Measurements from ENCODE around the gene SH3BGRL3. TPM values are rescaled to one million over a fixed set of nuclear protein-coding genes. Genes with fewer than 3 reads are reported as not detected.

Gene SH3BGRL3
- total RNA-seq, 1 experiment from 2014 or later, result 193 TPM

DNA sequence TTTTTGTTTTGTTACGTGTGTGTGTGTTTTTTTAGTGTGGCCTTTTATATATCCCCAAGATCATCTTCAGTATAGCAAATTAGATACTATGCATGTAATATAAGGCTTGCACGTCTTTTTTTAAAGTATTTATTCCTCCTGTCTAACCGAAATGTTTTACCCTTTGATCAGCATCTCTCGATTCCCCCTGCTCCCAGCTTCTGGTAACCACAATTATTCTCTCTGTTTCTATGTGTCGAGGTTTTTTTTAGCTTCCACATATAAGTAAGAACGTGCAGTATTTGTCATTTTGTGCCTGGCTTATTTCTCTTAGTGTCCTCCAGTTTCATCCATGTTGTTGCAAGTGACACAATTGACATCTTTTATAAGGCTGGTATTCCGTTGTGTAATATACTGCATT, 27.2 kb upstream of the SH3BGRL3 start:
- intact Hi-C loops (cut with micrococcal nuclease; ENCODE audit: unreplicated experiment), result no loop called here
- no peak overlapping the region for H3K4me3 ChIP-seq (ENCODE audit: low read depth in 2 of 2, low read length in 2 of 2)
- no peaks in the 10 kb centered on the region for H3K9me3 ChIP-seq (ENCODE audit: control insufficient read depth, insufficient read depth, low read depth, low read length)
- no TSS peak for BruUV-seq (replicated peaks)
- peaks cover 19% of the 10 kb centered on the region for H3K36me3 ChIP-seq (ENCODE audit: control insufficient read depth, insufficient read depth, low read length)
- H3K4me1 ChIP-seq (ENCODE audit: control insufficient read depth, insufficient read depth, low read length), result no peaks in the 10 kb centered on the region
- H3K27me3 ChIP-seq (ENCODE audit: control insufficient read depth, insufficient read depth, low read length), result no peaks in the 10 kb centered on the region
- POLR2A ChIA-PET, result no interaction called here
- in situ Hi-C loops (cut with HindIII; ENCODE audit: low pct_unique_long_range_greater_than_20kb, low sequenced_read_pairs), result no loop called here
- CTCF ChIA-PET, result no interaction called here
- no peak for DNase-seq (ENCODE audit: low read depth, low spot score)
- H3K27ac ChIP-seq (ENCODE audit: low read length), result no peak overlapping the region
- TF ChIP-seq POLR2AphosphoS5 (IDR thresholded peaks at IDR 0.05; ENCODE audit: low read depth, low read length) (no peak), TCF7L2 (IDR thresholded peaks at IDR 0.05; ENCODE audit: low read depth, low read length) (no peak), CTCF (IDR thresholded peaks at IDR 0.05) (no peak), SIN3A (IDR thresholded peaks at IDR 0.05; ENCODE audit: borderline replicate concordance, insufficient read depth, low read depth, low read length) (no peak), REST (IDR thresholded peaks at IDR 0.05; ENCODE audit: insufficient read depth in 1 of 2, low read depth in 2 of 2, low read length in 1 of 2) (no peak)
- no peak for ATAC-seq

DNA sequence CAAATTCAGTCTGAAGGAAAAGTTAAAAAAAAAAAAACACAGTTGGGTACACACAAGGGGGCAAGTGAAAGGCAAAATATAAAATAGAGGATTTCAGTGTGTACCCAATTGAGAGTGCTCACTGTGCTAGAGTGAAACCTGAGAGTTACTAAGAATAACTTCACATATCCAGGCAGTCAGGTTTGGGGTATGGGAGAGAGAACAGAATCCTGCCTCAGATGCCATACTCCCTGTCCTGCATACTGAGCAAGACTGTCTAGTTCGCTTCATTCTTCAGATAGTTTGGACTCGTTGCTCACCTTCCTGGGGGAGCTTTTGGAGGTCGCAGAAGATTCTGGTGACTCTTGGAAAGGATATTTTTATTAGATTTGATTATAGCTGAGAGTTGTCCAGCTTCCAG, 25.5 kb upstream of the SH3BGRL3 start:
- in situ Hi-C loops (cut with HindIII; ENCODE audit: low pct_unique_long_range_greater_than_20kb, low sequenced_read_pairs) (no loop called here), intact Hi-C loops (cut with micrococcal nuclease; ENCODE audit: unreplicated experiment) (no loop called here)
- TF ChIP-seq SIN3A (IDR thresholded peaks at IDR 0.05; ENCODE audit: borderline replicate concordance, insufficient read depth, low read depth, low read length), result no peak
- TF ChIP-seq POLR2AphosphoS5 (IDR thresholded peaks at IDR 0.05; ENCODE audit: low read depth, low read length), result no peak
- TF ChIP-seq REST (IDR thresholded peaks at IDR 0.05; ENCODE audit: insufficient read depth in 1 of 2, low read depth in 2 of 2, low read length in 1 of 2), result no peak
- Histone ChIP-seq H3K4me1 (ENCODE audit: control insufficient read depth, insufficient read depth, low read length) (no peaks in the 10 kb centered on the region), H3K27me3 (ENCODE audit: control insufficient read depth, insufficient read depth, low read length) (no peaks in the 10 kb centered on the region), H3K4me3 (ENCODE audit: low read depth in 2 of 2, low read length in 2 of 2) (no peak overlapping the region), H3K27ac (ENCODE audit: low read length) (no peak overlapping the region), H3K36me3 (ENCODE audit: control insufficient read depth, insufficient read depth, low read length) (peaks cover 25% of the 10 kb centered on the region), H3K9me3 (ENCODE audit: control insufficient read depth, insufficient read depth, low read depth, low read length) (no peaks in the 10 kb centered on the region)
- no peak for DNase-seq (ENCODE audit: low read depth, low spot score)
- POLR2A ChIA-PET, result no interaction called here
- ATAC-seq, result no peak
- CTCF ChIA-PET, result no interaction called here
- BruUV-seq (replicated peaks), result no TSS peak
